ENCODE data around the gene PTCRA.
"Not testable (repeated sequence)": the region's sequence is repeated elsewhere in the genome, so short reads cannot be mapped to it uniquely, and the experiment has no call there.

The PTCRA gene, protein sequence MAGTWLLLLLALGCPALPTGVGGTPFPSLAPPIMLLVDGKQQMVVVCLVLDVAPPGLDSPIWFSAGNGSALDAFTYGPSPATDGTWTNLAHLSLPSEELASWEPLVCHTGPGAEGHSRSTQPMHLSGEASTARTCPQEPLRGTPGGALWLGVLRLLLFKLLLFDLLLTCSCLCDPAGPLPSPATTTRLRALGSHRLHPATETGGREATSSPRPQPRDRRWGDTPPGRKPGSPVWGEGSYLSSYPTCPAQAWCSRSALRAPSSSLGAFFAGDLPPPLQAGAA

GRCh38 chr6:42915732-42916131, at the start of gene PTCRA:
Gene PTCRA (plus strand): TSS chr6:42916053. CDS start chr6:42916070, 17 bp downstream.
- TF ChIP-seq CTCF (conservative IDR thresholded peaks at IDR 0.05; ENCODE audit: control insufficient read depth, insufficient read depth, low read depth, low read length) = no peak
- H3K4me3 ChIP-seq (ENCODE audit: control insufficient read depth, low read depth, low read length) = no peak within 1 kb of the TSS
- no peak for DNase-seq (ENCODE audit: low read depth)

DNA sequence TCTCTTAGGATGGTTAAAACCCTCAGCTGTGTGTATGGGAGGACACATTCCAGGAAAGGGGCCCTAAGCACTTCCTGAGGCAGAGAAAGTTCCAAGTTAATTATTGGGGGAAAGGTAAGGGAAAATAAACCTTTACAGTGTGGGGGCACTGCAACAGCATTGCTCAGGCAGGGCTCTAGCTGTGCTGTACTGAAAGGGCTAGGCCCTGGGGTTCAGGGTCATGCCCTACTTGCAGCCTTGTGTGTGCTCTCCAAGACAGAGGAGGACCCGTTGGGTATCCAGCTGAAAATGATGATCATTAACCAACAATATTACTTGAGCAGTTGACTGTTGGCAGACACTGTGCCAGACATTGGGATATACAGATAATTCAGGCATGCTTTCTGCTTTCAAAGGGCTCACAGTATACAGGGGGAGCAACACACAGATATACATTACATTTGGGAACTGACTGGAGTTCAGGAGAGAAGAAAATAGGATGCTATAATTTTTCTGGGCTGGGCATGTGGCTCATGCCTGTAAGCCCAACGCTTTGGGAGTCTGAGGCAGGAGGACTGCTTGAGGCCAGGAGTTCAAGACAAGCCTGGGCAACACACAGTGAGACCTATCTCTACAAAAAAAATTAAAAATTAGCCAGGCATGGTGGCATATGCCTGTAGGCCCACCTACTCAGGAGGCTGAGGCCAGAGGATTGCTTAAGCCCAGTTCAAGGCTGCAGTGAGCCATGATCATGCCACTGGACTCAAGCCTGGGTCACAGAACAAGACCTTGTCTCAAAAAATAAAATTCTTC, 45.5 kb upstream of the PTCRA start:
- DNase-seq (ENCODE audit: low read depth) = no peak
- no peak for TF ChIP-seq CTCF (conservative IDR thresholded peaks at IDR 0.05; ENCODE audit: control insufficient read depth, insufficient read depth, low read depth, low read length)

GRCh38 chr6:42871711-42872110, 44.1 kb upstream of the PTCRA start:
- DNase-seq (ENCODE audit: low read depth) = no peak
- no peak for TF ChIP-seq CTCF (conservative IDR thresholded peaks at IDR 0.05; ENCODE audit: control insufficient read depth, insufficient read depth, low read depth, low read length)
- no peak overlapping the region for H3K4me3 ChIP-seq (ENCODE audit: control insufficient read depth, low read depth, low read length)

More for the DNA sequence above, 45.5 kb upstream of the PTCRA start:
- no peak overlapping the region for H3K4me3 ChIP-seq (ENCODE audit: control insufficient read depth, low read depth, low read length)

- no peak for DNase-seq (ENCODE audit: low read depth)
- H3K4me3 ChIP-seq (ENCODE audit: control insufficient read depth, low read depth, low read length) = no peak overlapping the region
- TF ChIP-seq CTCF (conservative IDR thresholded peaks at IDR 0.05; ENCODE audit: control insufficient read depth, insufficient read depth, low read depth, low read length) = no peak
These were observed 42.5 kb upstream of the PTCRA start for GRCh38 chr6:42873313-42873712.

DNA sequence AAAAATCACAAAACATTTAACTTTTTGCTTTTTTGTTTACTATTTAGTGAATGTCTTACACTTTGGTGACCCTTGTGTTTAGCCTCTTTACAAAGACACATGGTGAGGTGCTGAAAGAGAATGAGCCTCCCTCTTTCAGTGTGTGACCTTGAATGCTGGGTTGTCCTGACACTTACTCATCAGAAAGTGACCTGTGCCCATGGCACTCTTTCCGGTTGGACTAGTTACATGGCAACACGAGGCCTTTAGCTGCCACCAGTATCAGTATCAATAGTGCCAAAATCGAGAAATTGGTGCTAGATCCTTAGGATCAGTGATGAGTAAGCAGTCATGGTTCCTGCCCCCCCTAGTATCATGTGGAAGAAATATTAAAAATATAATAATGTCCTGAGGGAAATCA, 38.2 kb upstream of the PTCRA start:
- no peak overlapping the region for H3K4me3 ChIP-seq (ENCODE audit: control insufficient read depth, low read depth, low read length)
- DNase-seq (ENCODE audit: low read depth) = no peak
- TF ChIP-seq CTCF (conservative IDR thresholded peaks at IDR 0.05; ENCODE audit: control insufficient read depth, insufficient read depth, low read depth, low read length) = no peak

GRCh38 chr6:42879372-42880239, 36.2 kb upstream of the PTCRA start, which contains the start of gene RPL7L1:
Gene RPL7L1 (plus strand): TSS chr6:42879616. CDS start chr6:42879911, 295 bp downstream.
- TF ChIP-seq CTCF (conservative IDR thresholded peaks at IDR 0.05; ENCODE audit: control insufficient read depth, insufficient read depth, low read depth, low read length) = no peak
- peak within 1 kb of the TSS; percentile 97 for H3K4me3 ChIP-seq (ENCODE audit: control insufficient read depth, low read depth, low read length)

GRCh38 chr6:42880240-42880817, 35.5 kb upstream of the PTCRA start:
- peak overlapping the region; percentile 97 for H3K4me3 ChIP-seq (ENCODE audit: control insufficient read depth, low read depth, low read length)
- DNase-seq (ENCODE audit: low read depth) = not testable (repeated sequence)

More at GRCh38 chr6:42879372-42880239, 36.2 kb upstream of the PTCRA start, which contains the start of gene RPL7L1:
- peak; percentile 88 for DNase-seq (ENCODE audit: low read depth)

GRCh38 chr6:42880871-42881270, 35.0 kb upstream of the PTCRA start:
- DNase-seq (ENCODE audit: low read depth) = not testable (repeated sequence)
- H3K4me3 ChIP-seq (ENCODE audit: control insufficient read depth, low read depth, low read length) = peak overlapping the region; percentile 97
